Activated T-helper 2 cell treated with anti-CD3 and anti-CD28 coated beads, Interferon-gamma antibody, Interleukin-2, Interleukin-4, amounts not matched to agents 10 μg/mL and 5 μg/mL and 100 μg/mL, durations not matched to agents 14 hours and 24 hours and 36 hours (primary cell): ENCODE measurements around the gene IDH3A. TPM values are rescaled to one million over a fixed set of nuclear protein-coding genes. Genes with fewer than 3 reads are reported as not detected.

Source experiments
- DNase-seq: peaks from one replicate; pipeline ENCODE4 v3.0.0; 2021; ENCODE audit warnings: low spot score
- H3K27ac Mint-ChIP-seq: one replicate; pipeline ENCODE4 v1.8.0; 2021; ENCODE audit warnings: mixed read lengths
- H3K27me3 Mint-ChIP-seq: one replicate; pipeline ENCODE4 v1.8.0; 2021; ENCODE audit warnings: low read depth, mixed read lengths
- H3K36me3 Mint-ChIP-seq: one replicate; pipeline ENCODE4 v1.8.0; 2021; ENCODE audit warnings: low read depth, mixed read lengths
- H3K4me1 Mint-ChIP-seq: one replicate; pipeline ENCODE4 v1.8.0; 2021; ENCODE audit warnings: low read depth, mixed read lengths
- H3K4me3 Mint-ChIP-seq: one replicate; pipeline ENCODE4 v1.8.0; 2021; ENCODE audit warnings: low read depth, mild to moderate bottlenecking, moderate library complexity, mixed read lengths
- H3K9me3 Mint-ChIP-seq: one replicate; pipeline ENCODE4 v1.8.0; 2021; ENCODE audit warnings: mixed read lengths
- intact Hi-C: fragments of 100-400 bp; cut with micrococcal nuclease; formaldehyde crosslinking; loops from one replicate; pipeline ENCODE4 v1.15.1; 2023
- total RNA-seq: library from RNA; stranded (reverse); gene quantifications from 2 replicates; pipeline ENCODE4 v1.2.3, GENCODE V29; 2022

Gene IDH3A
- total RNA-seq, 1 donor from 2014 or later: 132 TPM

- no peaks in the 10 kb centered on the region for H3K4me1 Mint-ChIP-seq
- no peaks in the 10 kb centered on the region for H3K9me3 Mint-ChIP-seq
- no peak for DNase-seq
- peaks cover 3% of the 10 kb centered on the region for H3K27me3 Mint-ChIP-seq
- no peak overlapping the region for H3K27ac Mint-ChIP-seq
- H3K36me3 Mint-ChIP-seq: no peaks in the 10 kb centered on the region
- intact Hi-C loops: no loop called here
- H3K4me3 Mint-ChIP-seq: no peak overlapping the region
Measured at GRCh38 chr15:78201281-78202190, 52.4 kb downstream of the IDH3A start.

GRCh38 chr15:78203346-78204225, 54.4 kb downstream of the IDH3A start:
- intact Hi-C loops: no loop called here
- Mint-ChIP-seq H3K9me3 (no peaks in the 10 kb centered on the region), H3K36me3 (no peaks in the 10 kb centered on the region), H3K4me1 (no peaks in the 10 kb centered on the region), H3K4me3 (no peak overlapping the region), H3K27me3 (peaks cover 3% of the 10 kb centered on the region), H3K27ac (no peak overlapping the region)
- no peak for DNase-seq

DNA sequence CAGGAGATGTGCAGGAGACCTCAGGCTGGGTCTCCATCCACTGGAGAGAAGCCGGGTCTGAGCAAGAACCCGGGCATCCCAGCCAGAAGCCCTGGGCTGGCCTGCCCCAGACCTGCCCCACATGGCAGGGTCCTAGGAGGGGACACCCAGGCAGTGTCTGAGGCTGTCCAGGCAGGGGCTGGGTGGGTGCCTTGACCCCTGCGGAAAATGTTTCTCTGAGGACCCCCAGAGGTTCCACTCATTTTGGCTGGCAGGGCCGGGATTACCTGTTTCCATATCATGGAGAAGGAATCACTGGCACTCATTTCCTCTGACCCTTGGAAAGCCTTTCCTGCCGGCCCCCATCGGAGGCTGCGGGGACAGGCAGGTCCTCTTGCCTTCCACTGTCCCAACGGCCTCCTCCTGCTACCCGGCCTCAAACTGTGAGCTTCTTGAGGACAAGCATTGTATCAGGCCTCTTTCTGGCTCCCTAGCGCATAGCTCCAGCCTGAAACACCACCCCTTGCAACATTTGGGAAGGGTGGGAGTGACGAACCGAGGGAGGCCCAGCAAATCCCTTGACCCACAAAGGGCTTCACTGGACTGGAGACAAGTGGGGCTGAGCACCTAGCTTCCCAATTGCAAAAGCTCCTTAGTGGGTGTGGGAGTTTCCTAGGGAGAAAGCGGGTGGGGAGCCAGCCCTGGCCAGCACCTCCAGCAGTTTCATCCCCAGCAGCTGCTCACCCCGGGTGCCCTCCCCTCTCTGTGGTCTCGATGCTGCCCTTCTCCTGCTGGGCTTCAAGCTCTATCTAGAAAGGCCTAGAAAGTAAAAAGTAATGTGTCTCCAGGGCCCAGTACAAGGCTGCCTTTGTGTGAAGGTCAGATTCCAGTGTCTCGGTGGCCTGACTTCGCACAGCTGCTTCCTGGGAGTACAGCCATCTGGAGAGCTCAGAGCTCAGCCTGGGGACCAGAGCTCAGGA, 55.5 kb downstream of the IDH3A start:
- Mint-ChIP-seq H3K4me3 (no peak overlapping the region), H3K4me1 (no peaks in the 10 kb centered on the region), H3K9me3 (no peaks in the 10 kb centered on the region), H3K27ac (no peak overlapping the region), H3K27me3 (peaks cover 3% of the 10 kb centered on the region), H3K36me3 (no peaks in the 10 kb centered on the region)
- intact Hi-C loops: no loop called here
- no peak for DNase-seq

GRCh38 chr15:78205337-78205736, 56.2 kb downstream of the IDH3A start:
- intact Hi-C loops: no loop called here
- Mint-ChIP-seq H3K4me1 (no peaks in the 10 kb centered on the region), H3K27ac (no peak overlapping the region), H3K4me3 (no peak overlapping the region), H3K27me3 (peaks cover 3% of the 10 kb centered on the region), H3K36me3 (no peaks in the 10 kb centered on the region), H3K9me3 (no peaks in the 10 kb centered on the region)
- DNase-seq: no peak

GRCh38 chr15:78205856-78206255, 56.7 kb downstream of the IDH3A start:
- H3K4me1 Mint-ChIP-seq: no peaks in the 10 kb centered on the region

DNA sequence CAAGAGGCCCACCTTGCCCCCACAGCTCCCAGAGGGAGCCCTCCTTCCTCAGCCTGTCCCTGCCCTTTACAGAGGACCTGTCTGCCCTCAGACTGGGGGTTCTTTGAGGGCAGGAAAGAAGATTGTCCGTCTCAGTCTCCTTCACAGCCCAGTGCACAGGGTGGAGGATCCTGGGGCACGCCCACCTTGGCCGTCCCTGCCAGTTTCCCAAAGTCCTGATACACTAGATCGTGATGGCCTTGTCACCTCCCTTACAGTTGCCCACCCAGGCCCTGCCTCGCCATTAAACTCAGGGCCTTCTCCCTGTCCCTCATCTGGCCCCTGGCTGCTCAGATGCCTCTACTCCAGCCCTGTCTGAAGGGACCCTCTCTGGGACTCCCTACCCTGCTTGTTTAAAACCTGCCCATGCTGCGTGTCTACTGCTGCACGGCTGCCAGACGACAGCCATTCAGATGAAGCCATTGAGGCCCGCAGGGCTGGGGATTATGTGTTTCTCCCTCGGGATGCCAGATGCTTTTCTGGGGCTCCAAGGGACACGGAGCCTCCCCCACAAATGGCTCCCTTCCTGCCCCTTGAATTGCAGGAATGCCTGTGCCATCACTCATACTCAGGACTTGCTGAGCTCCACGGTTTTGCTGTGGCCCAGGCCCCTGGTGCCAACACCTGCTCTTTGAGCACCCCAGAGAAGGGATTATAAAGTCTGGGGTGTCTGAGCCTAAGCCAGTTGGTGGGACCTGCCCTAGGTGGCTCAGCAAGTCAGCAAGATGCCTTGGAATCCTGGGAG, 57.4 kb downstream of the IDH3A start:
- Mint-ChIP-seq H3K36me3 (no peaks in the 10 kb centered on the region), H3K9me3 (no peaks in the 10 kb centered on the region), H3K27me3 (peaks cover 3% of the 10 kb centered on the region), H3K4me1 (no peaks in the 10 kb centered on the region), H3K27ac (no peak overlapping the region), H3K4me3 (no peak overlapping the region)
- intact Hi-C loops: no loop called here
- no peak for DNase-seq

More at GRCh38 chr15:78205856-78206255, 56.7 kb downstream of the IDH3A start:
- intact Hi-C loops: no loop called here
- H3K9me3 Mint-ChIP-seq: no peaks in the 10 kb centered on the region
- no peak overlapping the region for H3K27ac Mint-ChIP-seq
- H3K4me3 Mint-ChIP-seq: no peak overlapping the region
- DNase-seq: no peak
- no peaks in the 10 kb centered on the region for H3K36me3 Mint-ChIP-seq
- H3K27me3 Mint-ChIP-seq: peaks cover 3% of the 10 kb centered on the region

- Mint-ChIP-seq H3K36me3 (no peaks in the 10 kb centered on the region), H3K4me3 (no peak overlapping the region), H3K27me3 (peaks cover 3% of the 10 kb centered on the region), H3K4me1 (no peaks in the 10 kb centered on the region), H3K27ac (no peak overlapping the region), H3K9me3 (no peaks in the 10 kb centered on the region)
- intact Hi-C loops: no loop called here
- DNase-seq: no peak
Measured at GRCh38 chr15:78207110-78207458, 57.9 kb downstream of the IDH3A start.

- no peak for DNase-seq
- Mint-ChIP-seq H3K36me3 (no peaks in the 10 kb centered on the region), H3K27ac (no peak overlapping the region), H3K27me3 (peaks cover 1% of the 10 kb centered on the region), H3K9me3 (no peaks in the 10 kb centered on the region), H3K4me1 (no peaks in the 10 kb centered on the region), H3K4me3 (no peak overlapping the region)
- intact Hi-C loops: no loop called here
Measured at GRCh38 chr15:78207641-78208340, 58.6 kb downstream of the IDH3A start.

DNA sequence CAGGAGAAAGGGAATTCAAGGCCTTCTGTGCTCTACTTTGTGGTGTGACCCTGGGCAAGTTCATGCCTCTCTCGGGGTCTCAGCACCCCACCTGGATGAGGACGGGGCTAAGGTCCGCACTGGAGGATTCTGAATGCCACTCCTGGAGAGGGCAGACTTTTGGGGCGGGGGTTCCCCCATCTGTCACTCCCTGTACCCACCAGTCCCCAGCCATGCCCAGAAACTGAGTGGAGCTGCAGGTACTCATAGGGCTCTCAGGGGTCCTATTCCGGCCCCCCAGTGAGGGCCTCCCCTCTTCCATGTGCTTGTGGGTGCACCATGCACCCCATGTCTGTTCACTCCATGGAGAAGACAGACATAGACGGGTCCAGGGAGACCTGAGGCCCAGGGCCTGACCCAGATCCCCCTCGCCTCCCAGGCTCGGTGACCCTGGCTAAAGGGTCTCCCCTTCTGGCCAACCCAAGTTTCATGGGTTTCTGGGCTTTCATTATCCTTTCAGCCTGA, 59.2 kb downstream of the IDH3A start:
- intact Hi-C loops: no loop called here
- H3K4me1 Mint-ChIP-seq: no peaks in the 10 kb centered on the region
- H3K27ac Mint-ChIP-seq: no peak overlapping the region
- H3K36me3 Mint-ChIP-seq: no peaks in the 10 kb centered on the region
- H3K27me3 Mint-ChIP-seq: peaks cover 6% of the 10 kb centered on the region
- no peaks in the 10 kb centered on the region for H3K9me3 Mint-ChIP-seq
- no peak overlapping the region for H3K4me3 Mint-ChIP-seq
- DNase-seq: no peak

DNA sequence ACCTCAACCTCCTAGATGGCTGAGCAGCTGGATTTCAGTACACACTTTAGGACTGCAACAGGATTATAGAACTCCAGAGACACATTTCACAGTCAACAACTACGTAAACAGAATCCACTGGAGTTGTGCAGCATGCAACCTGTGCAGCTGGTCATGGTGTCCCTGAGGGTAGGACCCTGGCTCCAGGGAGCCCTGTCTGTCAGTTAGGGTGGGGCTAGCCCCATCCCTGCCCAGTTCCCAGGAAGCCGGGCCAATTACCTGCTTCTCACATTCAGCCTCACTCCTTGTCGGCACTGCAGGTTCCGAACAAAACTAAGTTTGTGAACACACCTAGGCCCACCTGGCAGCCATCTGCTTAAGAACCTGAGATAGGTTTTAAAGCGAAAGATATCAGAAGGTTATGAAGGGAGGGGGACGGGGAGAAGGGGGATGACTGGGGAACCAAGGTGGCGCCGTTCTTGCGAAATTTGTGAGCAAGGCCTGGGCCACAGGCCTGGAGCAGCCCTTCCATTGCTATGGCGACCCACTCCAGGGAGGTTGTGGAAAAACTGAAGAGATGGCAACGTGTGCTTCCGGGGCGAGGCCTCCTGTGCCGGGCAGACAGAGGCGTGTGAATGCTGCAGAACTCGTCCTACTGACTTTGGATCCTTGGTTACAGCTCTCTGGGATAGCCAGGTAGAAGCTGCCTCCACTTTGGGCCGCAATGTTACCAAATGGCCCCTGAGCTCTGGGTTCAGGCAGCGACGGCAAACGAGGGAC, 59.9 kb downstream of the IDH3A start:
- H3K4me3 Mint-ChIP-seq: no peak overlapping the region
- intact Hi-C loops: no loop called here
- no peak for DNase-seq
- peaks cover 6% of the 10 kb centered on the region for H3K27me3 Mint-ChIP-seq
- no peaks in the 10 kb centered on the region for H3K4me1 Mint-ChIP-seq
- no peaks in the 10 kb centered on the region for H3K9me3 Mint-ChIP-seq
- no peaks in the 10 kb centered on the region for H3K36me3 Mint-ChIP-seq
- no peak overlapping the region for H3K27ac Mint-ChIP-seq
